ENCODE data around the gene MYBBP1A.

The MYBBP1A gene

DNA sequence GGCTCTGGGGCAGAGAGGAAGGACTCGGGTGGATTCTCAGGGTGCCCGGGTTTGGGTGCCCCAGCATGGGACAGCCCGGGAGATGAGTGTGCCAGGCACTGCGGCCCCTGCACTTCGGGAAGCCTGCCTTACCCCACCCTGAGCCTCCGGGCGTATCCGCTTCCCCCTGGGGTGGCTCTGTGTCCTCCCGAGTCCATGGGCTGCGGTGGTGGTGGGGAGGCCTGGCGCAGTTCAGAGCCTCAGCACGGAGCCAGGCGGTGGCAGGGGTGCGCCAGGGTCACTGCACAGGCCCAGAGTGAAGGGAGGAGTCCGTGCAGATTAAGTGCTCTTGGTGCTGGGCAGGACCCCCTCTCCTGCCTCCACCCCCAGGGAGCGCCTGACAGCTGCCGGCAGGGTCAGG lies 20.7 kb downstream of the MYBBP1A start:
- H3K4me3 ChIP-seq (ENCODE audit: low read length): no peak overlapping the region
- no peak for DNase-seq (ENCODE audit: low read depth)
- TF ChIP-seq, protein P1, sequence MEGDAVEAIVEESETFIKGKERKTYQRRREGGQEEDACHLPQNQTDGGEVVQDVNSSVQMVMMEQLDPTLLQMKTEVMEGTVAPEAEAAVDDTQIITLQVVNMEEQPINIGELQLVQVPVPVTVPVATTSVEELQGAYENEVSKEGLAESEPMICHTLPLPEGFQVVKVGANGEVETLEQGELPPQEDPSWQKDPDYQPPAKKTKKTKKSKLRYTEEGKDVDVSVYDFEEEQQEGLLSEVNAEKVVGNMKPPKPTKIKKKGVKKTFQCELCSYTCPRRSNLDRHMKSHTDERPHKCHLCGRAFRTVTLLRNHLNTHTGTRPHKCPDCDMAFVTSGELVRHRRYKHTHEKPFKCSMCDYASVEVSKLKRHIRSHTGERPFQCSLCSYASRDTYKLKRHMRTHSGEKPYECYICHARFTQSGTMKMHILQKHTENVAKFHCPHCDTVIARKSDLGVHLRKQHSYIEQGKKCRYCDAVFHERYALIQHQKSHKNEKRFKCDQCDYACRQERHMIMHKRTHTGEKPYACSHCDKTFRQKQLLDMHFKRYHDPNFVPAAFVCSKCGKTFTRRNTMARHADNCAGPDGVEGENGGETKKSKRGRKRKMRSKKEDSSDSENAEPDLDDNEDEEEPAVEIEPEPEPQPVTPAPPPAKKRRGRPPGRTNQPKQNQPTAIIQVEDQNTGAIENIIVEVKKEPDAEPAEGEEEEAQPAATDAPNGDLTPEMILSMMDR (conservative IDR thresholded peaks at IDR 0.05; ENCODE audit: low read length): no peak

DNA sequence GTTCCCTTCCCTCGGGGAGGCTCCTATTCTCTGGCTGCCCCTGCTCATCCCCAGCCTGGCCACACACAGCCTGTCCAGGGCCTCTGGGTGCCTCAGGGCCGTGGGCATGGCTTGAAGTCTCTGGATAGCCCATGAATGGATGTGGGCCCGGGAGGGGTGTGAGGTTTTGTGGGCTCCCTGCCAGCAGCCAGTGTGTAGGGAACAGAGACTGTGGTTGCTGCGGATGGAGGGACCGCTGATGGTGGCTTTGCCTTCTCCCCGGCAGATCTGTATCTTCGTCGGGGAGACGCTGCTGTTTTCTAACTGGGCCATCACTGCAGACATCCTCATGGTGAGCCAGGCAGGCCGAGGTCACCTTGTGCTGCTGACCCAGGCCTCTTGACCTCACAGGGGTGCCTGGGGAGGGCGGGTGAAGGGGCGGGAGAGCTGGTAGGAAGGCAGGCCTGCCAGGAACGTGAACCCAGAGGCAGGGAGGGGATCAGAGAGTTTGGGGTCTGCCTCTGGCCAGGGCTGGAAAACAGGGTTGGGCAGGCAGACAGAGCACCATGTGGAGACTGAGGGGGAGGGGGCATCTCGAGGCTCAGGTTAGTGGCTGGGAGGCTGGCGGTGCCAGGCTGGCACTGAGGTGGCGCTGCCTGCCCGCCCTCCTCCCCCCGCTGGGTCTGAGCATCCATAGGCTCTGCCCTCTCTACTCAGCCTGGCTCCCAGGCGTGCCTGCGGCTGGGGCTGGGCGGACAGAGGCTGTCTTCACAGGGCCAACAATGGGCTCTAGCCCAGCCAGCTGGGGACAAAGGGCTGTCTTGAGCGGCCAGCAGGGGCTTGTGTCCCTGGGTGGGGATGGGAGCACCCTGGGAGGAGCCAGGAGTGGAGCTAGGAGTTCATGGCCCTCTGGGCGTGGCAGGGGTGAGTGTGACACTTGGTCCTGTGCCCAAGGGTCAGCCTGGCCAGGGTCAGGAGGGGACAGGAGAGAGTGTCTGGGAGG lies 21.4 kb downstream of the MYBBP1A start:
- TF ChIP-seq, protein P1 (conservative IDR thresholded peaks at IDR 0.05; ENCODE audit: low read length): no peak
- H3K4me3 ChIP-seq (ENCODE audit: low read length): no peak overlapping the region
- DNase-seq (ENCODE audit: low read depth): no peak

DNA sequence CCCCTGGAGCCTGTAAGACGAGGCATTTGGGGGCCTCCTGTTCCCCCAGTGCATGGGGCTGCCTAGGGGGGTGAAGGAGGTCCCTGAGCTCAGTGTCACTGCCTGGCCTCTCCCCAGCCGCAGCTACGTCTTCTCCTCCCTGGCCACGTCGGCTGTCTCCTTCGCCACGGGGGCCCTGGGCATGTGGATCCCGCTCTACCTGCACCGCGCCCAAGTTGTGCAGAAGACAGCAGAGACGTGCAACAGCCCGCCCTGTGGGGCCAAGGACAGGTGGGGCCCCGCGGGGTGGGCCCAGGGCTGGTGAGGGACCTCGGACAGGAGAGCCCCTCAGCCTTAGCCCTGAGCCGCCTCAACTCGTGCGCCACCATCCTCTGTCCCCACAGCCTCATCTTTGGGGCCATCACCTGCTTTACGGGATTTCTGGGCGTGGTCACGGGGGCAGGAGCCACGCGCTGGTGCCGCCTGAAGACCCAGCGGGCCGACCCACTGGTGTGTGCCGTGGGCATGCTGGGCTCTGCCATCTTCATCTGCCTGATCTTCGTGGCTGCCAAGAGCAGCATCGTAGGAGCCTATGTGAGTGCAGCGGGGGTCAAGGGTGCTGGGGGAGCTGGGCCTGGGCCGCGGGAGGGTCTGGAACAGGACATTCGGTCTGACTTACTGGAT lies 22.2 kb downstream of the MYBBP1A start:
- TF ChIP-seq, protein P1 (conservative IDR thresholded peaks at IDR 0.05; ENCODE audit: low read length): no peak
- DNase-seq (ENCODE audit: low read depth): no peak
- no peak overlapping the region for H3K4me3 ChIP-seq (ENCODE audit: low read length)

DNA sequence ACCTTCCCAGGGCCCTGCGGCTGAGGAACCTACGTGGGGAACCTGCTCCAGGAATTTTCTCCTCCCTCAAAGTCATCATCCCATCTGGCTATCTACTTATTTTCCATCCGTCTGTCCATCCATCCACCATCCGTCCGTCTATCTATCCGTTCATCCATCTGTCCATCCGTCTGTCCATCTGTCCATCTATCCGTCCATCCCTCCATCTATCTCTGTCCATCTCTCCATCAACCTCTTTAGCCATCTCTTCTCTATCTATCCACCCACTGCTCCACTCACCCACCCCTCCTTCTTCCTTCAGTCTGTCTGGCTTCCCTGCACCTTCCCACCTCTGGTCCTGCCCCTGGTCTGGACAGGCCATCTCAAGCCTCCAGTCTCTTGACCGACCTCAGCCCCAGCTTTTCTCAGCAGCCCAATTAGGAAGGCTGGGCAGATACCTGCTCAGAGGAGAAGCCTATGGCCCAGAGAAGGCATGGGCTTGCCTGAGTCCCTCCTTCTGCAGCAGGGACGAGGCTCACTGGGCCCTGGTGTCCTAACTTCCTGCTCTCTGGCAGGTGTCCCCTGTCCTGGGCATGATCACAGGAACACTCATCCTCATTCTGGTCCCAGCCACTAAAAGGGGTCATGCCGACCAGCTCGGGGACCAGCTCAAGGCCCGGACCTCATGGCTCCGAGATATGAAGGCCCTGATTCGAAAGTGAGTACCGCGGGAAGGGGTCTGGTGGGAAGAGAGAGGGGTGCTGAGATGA lies 23.0 kb downstream of the MYBBP1A start:
- TF ChIP-seq, protein P1 (conservative IDR thresholded peaks at IDR 0.05; ENCODE audit: low read length): no peak
- DNase-seq (ENCODE audit: low read depth): no peak
- no peak overlapping the region for H3K4me3 ChIP-seq (ENCODE audit: low read length)

DNA sequence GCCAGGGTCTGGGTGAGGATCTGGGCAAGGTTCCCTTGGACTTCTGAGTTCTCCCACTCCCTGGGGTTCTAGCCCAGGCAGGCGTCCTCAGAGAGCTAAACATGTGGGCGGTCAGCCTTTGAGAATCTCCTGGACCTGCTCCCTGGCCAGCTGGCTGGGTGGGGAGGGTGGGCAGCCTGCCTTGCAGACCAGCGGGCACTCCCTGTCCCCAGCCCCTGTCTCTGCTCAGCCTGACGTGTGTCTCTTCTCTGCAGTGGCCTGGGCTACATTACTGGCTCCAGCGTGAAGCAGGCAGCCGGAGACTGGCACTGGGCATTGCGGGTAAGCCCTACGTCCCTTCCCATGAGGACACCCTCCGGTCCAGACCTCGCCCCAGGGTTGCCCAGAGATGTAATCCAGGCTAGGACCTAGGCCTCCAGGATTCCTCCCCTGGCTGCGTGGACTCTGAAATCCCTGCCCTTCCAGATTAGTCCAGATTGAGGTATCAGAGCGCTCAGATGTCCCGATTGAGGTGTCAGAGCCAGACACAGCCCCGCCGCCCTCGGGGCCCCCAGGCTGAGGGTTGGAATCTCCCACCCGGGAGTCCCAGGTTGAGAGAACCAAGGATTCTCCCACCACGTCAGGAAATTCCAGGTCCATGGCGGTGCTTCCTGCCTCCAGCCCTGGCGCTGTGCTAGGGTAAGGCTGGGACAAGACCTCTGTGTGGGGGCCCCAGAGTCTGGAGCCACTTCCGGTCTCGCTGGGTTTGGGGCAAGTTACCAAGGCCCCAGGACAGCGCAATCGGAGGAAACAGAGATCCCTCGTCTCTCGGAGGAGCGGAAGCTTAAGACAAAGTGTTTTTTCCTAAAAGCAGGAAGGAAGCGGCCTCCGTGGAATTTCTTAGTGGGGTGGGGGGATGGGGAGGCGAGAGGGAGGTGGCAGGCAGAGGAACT lies 24.1 kb downstream of the MYBBP1A start:
- H3K4me3 ChIP-seq (ENCODE audit: low read length): no peak overlapping the region
- no peak for DNase-seq (ENCODE audit: low read depth)
- TF ChIP-seq, protein P1 (conservative IDR thresholded peaks at IDR 0.05; ENCODE audit: low read length): no peak

DNA sequence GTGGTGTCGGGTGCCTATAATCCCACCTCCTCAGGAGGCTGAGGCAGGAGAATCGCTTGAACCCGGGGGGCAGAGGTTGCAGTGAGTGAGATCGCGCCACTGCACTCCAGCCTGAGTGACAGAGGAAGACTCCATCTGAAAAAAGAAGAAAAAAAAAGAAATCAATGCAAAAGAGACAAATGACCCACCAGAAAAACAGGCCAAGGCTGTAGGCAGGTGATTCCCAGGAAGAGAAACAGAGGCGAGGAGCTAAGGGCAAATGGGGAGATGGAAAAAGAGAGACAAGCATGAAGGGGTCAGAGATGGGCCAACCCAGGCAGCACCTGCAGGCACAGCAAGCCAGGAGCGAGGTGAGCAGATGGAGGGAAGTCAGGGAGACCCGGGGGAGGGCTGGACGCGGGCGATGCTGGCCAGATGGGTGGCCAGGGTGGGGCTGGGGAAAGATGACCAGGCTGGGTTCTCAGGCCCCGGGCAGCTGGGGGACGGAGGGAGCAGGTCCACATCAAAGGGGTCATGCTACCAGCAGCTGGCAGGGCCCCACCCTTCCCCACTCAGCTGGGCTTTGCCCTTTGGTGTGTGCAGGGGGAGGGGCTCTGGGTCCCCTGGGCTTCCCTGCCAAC lies 25.5 kb downstream of the MYBBP1A start:
- TF ChIP-seq, protein P1 (conservative IDR thresholded peaks at IDR 0.05; ENCODE audit: low read length): no peak
- no peak for DNase-seq (ENCODE audit: low read depth)
- no peak overlapping the region for H3K4me3 ChIP-seq (ENCODE audit: low read length)

All from AG10803 (cell line).